ENCODE data around the gene EFCAB11. TPM values are rescaled to one million over a fixed set of nuclear protein-coding genes. Genes with fewer than 3 reads are reported as not detected.

EFCAB11 gene
- total RNA-seq, 3 donors from 2014 or later (not counting 1 experiment from before 2014, with no cell fraction given): 3.9 to 5.2 (median 4.0) TPM

DNA sequence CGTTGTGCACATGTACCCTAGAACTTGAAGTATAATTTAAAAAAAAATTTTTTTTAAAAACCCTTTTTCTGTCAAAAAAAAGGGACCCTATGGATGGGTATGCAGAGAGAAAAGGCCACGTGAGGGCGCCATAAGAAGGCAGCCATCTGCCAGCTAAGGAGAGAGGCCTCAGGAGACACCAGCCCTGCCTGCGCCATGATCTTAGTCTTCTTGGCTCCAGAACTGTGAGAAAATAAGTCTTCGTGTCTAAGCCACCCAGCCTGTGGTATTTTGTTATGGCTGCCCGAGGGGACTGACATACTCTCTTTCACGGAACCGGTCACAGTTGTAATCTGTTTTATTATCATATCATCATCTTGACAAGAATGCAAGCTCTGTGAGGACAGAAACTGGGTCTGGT lies 174.8 kb downstream of the EFCAB11 start:
- intact Hi-C loops (cut with micrococcal nuclease): loop anchor here (10.0 kb wide), 1 partner anchor 415 kb away; no protein-coding TSS in a partner anchor
- no peak overlapping the region for H3K27ac ChIP-seq (ENCODE audit: low read length)
- no peak overlapping the region for H3K27ac Mint-ChIP-seq

DNA sequence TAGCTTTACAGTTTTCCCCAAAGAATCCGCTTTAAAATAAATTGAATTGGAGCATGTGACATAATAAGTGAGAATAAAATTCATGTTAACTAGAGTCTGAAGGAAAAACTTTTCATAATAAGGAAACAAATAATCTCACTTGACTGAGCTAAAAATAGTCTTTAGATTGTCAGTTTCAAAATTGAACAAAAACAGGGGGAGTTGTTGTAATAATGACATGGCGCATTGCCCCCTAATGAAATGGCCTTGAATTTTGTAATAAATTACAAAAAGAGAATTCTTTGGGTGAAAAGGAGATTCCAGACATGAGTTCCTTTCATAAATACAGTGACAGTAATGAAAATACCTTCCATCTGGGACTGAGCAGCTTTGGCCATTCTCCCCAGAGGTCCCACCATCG lies 178.6 kb downstream of the EFCAB11 start:
- ATAC-seq (no peak), DNase-seq (no peak)
- Histone ChIP-seq H3K36me3 (ENCODE audit: control insufficient read depth, insufficient read depth, low read length) (no peaks in the 10 kb centered on the region), H3K9me3 (ENCODE audit: control insufficient read depth, insufficient read depth, low read length) (no peaks in the 10 kb centered on the region), H3K27me3 (ENCODE audit: control insufficient read depth, insufficient read depth, low read length) (no peaks in the 10 kb centered on the region), H3K27ac (ENCODE audit: low read length) (no peak overlapping the region), H3K4me3 (ENCODE audit: low read length) (no peak overlapping the region), H3K4me1 (ENCODE audit: control insufficient read depth, insufficient read depth, low read length) (peaks cover 27% of the 10 kb centered on the region)
- Mint-ChIP-seq H3K4me1 (peaks cover 16 to 17% of the 10 kb centered on the region in 2 donors), H3K9me3 (no peaks in the 10 kb centered on the region), H3K4me3 (no peak overlapping the region), H3K36me3 (no peaks in the 10 kb centered on the region), H3K27ac (no peak overlapping the region), H3K27me3 (ENCODE audit: low read depth in 2 of 2) (peaks cover 0 to 9% of the 10 kb centered on the region in 2 donors)
- 87% methylated on average over 2 of the region's 3 CpGs for WGBS (ENCODE audit: insufficient coverage)
- TF ChIP-seq, protein P1, sequence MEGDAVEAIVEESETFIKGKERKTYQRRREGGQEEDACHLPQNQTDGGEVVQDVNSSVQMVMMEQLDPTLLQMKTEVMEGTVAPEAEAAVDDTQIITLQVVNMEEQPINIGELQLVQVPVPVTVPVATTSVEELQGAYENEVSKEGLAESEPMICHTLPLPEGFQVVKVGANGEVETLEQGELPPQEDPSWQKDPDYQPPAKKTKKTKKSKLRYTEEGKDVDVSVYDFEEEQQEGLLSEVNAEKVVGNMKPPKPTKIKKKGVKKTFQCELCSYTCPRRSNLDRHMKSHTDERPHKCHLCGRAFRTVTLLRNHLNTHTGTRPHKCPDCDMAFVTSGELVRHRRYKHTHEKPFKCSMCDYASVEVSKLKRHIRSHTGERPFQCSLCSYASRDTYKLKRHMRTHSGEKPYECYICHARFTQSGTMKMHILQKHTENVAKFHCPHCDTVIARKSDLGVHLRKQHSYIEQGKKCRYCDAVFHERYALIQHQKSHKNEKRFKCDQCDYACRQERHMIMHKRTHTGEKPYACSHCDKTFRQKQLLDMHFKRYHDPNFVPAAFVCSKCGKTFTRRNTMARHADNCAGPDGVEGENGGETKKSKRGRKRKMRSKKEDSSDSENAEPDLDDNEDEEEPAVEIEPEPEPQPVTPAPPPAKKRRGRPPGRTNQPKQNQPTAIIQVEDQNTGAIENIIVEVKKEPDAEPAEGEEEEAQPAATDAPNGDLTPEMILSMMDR (IDR thresholded peaks at IDR 0.05): no peak
- intact Hi-C loops (cut with micrococcal nuclease): loop anchor here (10.0 kb wide), 1 partner anchor 411 kb away; no protein-coding TSS in a partner anchor

More for the DNA sequence above, 174.8 kb downstream of the EFCAB11 start:
- H3K4me3 Mint-ChIP-seq: no peak overlapping the region
- Histone ChIP-seq H3K4me1 (ENCODE audit: control insufficient read depth, insufficient read depth, low read length) (peaks cover 6% of the 10 kb centered on the region), H3K9me3 (ENCODE audit: control insufficient read depth, insufficient read depth, low read length) (no peaks in the 10 kb centered on the region), H3K27me3 (ENCODE audit: control insufficient read depth, insufficient read depth, low read length) (no peaks in the 10 kb centered on the region), H3K4me3 (ENCODE audit: low read length) (no peak overlapping the region), H3K36me3 (ENCODE audit: control insufficient read depth, insufficient read depth, low read length) (no peaks in the 10 kb centered on the region)
- TF ChIP-seq, protein P1 (IDR thresholded peaks at IDR 0.05): no peak
- WGBS (ENCODE audit: insufficient coverage): 94% methylated on average over 6 of the region's 8 CpGs
- no peaks in the 10 kb centered on the region for H3K9me3 Mint-ChIP-seq
- H3K36me3 Mint-ChIP-seq: no peaks in the 10 kb centered on the region
- DNase-seq (no peak), ATAC-seq (no peak)
- H3K4me1 Mint-ChIP-seq: no peaks in the 10 kb centered on the region
- H3K27me3 Mint-ChIP-seq (ENCODE audit: low read depth in 2 of 2): peaks cover 0 to 12% of the 10 kb centered on the region in 2 donors

DNA sequence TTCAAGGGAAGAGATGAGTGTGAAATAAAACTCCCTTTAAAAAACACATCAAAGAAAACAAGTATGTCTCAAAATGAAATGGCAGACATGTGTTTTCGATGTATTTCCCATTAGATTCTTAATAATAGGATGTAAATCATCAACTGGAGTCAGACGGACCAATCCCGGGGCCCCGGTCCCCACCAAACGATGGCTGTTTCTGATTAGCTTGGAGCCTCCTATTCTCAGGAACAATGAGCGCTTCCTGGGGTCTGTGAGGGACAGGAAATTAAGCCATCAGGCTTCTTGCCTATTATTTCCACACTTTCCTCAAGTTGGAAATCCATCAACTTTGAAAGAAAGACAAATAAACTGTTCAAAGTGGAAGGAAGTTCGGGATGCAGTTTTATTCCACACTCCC lies 179.4 kb downstream of the EFCAB11 start:
- peaks cover 27% of the 10 kb centered on the region for H3K4me1 ChIP-seq (ENCODE audit: control insufficient read depth, insufficient read depth, low read length)
- 100% methylated on average over 5 of the region's 7 CpGs for WGBS (ENCODE audit: insufficient coverage)
- H3K27me3 ChIP-seq (ENCODE audit: control insufficient read depth, insufficient read depth, low read length): no peaks in the 10 kb centered on the region
- peaks cover 0 to 9% of the 10 kb centered on the region in 2 donors for H3K27me3 Mint-ChIP-seq (ENCODE audit: low read depth in 2 of 2)
- no peaks in the 10 kb centered on the region for H3K36me3 ChIP-seq (ENCODE audit: control insufficient read depth, insufficient read depth, low read length)
- no peak for ATAC-seq
- no peak overlapping the region for H3K4me3 ChIP-seq (ENCODE audit: low read length)
- peaks cover 16 to 17% of the 10 kb centered on the region in 2 donors for H3K4me1 Mint-ChIP-seq
- no peak overlapping the region for H3K4me3 Mint-ChIP-seq
- no peak overlapping the region for H3K27ac Mint-ChIP-seq
- TF ChIP-seq, protein P1 (IDR thresholded peaks at IDR 0.05): no peak
- intact Hi-C loops (cut with micrococcal nuclease): loop anchor here (10.0 kb wide), 1 partner anchor 410 kb away; no protein-coding TSS in a partner anchor
- H3K36me3 Mint-ChIP-seq: no peaks in the 10 kb centered on the region
- H3K9me3 Mint-ChIP-seq: no peaks in the 10 kb centered on the region
- H3K9me3 ChIP-seq (ENCODE audit: control insufficient read depth, insufficient read depth, low read length): no peaks in the 10 kb centered on the region
- no peak for DNase-seq
- no peak overlapping the region for H3K27ac ChIP-seq (ENCODE audit: low read length)

Data from natural killer cell (primary cell).